HG03354 (cell line): Measurements from ENCODE around the gene APEH.
"Not testable (repeated sequence)": the region's sequence is repeated elsewhere in the genome, so short reads cannot be mapped to it uniquely, and the experiment has no call there.

ENCODE experiments used
- ATAC-seq: cut with Tn5 transposase; IDR thresholded peaks from one replicate; pipeline ENCODE4 v1.9.1; 2021; ENCODE audit warnings: mild to moderate bottlenecking; ENCODE audit not compliant: unreplicated experiment, poor library complexity, severe bottlenecking

APEH gene

GRCh38 chr3:49687424-49687795 lies 13.3 kb downstream of the APEH start:
- ATAC-seq = not testable (repeated sequence)

GRCh38 chr3:49688338-49689045 lies 14.3 kb downstream of the APEH start:
- ATAC-seq = peak; percentile 12

DNA sequence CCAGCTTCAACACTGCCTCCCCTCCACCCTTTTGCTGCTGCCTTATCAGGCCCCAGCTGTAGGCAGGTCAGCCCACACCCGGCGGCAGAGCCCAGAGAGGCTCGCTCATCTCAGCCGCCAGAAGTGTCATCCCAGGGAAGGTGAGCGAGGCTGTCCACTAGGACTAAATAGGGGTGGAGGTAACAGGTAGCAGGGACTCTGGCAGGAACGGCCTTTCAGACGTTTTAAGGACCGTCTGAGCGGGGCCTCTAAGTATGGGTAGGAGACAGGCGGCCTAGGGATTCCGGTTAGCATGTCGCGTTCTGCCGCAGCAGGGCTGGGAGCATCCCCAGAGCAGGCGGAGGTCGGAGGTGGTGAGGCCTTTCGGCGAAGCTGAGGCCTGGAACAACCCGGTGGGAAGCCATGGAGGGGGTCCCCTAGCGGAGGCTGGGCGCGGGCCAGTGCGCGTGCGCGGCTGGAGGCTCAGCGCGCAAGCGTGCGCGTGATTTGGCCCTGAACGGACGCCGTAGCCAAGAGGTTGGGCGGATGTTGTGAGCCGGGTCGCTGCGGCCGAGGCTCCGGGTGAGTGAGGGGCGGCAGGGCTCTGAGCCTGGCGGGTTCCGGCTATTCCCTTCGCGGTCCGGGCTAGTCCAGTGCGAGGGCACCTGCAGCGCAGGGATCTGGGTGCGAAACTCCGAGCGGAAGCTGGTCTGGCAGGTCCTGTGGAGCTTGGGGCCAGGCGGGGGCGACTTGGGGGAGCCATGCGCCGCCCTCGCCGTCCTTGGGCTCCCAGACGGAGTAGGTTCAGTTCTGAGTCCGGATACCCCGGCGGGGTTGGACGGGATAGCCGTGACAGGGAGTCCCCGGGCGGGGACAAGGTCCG lies 15.1 kb downstream of the APEH start, which contains the start of the genes MST1 and RNF123:
TSS of gene MST1 (minus strand) at position 429 of the 862 bp plus-strand sequence. CDS start 783 bp downstream, outside the sequence.
TSS of gene RNF123 (plus strand) at position 512 of the 862 bp plus-strand sequence. CDS start 1,609 bp downstream, outside the sequence.
- ATAC-seq = peak; percentile 64

DNA sequence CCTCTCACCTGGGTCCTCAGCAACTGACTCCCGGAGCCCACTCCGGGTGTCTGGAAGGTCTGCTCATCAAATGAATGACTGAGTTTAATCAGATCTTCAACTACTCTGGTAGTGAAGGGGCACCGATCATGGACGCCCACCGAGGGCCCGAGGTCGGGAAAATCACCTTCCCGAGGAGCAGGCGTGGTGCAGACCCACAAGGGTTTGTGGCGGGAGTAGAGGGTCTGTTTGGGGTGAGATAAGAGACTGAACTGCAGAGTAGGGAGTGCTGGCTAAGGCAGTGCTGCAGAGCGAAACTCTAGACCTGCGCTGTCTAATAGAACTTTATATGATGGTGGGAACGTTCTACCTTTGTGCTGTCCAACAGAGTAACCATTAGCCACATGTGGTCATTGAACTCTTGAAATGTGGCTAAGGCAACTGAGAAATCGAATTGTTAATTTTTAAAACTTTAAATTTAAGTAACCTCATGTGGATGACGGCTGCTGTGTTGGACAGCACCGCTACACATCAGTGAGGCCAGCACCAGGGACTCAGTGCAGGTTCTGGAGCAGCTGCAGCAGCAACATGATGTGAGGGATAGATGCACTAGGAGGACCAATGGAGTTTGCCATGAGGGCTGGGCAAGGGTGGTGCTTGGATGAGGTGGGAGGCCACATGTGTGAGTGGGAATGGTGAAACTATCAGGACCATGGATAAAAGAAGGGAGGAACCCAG lies 15.9 kb downstream of the APEH start:
- not testable (repeated sequence) for ATAC-seq

DNA sequence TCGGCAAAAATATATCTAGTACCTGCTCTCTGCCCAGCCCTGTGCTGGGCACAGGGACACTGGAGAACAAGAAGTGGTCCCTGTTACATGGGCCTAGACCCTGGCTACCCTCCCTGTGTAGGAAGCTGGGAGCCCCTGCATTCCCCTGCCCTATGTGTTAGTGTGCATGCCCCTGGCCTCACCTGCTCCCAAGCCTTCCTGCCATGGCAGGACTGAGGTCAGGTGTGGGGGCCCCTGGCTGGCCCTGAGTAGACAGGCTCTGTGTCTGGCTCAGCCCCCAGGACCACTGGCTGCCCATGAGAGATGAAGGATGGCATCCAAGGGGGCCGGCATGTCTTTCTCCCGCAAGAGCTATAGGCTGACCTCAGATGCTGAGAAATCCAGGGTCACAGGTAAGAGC lies 16.7 kb downstream of the APEH start:
- ATAC-seq = not testable (repeated sequence)

DNA sequence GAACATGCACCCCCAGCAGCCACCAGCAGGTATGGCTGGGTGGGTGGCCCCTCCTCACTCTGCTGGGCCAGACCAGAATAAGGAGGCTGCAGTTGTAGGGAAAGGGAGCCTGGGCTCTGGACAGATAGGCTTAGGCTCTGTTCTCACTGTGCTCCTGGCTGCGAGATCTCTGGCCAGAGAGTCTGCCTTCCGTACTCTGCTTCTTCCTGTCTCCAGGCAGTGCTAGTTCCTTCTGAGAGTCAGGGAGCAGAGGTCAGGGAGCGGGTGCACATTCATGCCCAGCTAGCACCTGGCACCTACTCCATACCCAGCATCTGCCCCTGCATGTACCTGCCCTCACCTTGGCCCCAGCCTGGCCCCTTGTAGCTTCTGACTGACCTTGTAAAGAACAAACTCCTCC lies 17.3 kb downstream of the APEH start:
- not testable (repeated sequence) for ATAC-seq

DNA sequence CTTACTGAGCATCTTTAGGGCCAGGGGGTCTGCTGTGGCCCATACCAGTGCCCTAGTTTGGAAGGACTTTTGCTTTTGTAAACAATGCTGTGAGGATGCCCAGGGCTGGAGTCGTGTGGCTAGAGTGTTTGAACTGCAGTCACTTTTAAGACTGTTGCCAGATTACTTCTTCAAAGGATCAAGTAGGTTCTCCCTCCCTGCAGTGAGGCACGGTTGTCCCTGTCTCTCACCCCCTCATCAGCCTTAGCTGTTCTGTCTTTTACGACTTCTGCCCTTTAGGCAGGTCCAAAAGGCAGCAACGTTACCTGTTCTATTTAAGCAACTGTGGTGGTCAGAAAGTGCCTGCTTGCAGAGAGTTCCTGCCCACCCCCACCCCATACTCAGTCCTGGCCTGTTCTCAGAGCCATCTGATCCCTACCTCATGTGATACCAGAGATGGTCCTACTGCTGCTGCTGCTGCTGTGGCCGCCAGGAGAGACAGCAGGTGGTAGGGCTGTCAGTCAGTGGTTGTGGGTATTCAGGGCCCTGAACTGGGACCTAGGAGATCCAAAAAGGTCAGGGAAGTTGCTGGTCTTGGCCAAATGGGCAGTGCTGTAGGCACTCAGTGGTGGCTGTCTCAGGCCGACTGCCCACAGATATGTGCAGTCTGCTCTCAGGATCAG lies 20.4 kb downstream of the APEH start:
- ATAC-seq = not testable (repeated sequence)

DNA sequence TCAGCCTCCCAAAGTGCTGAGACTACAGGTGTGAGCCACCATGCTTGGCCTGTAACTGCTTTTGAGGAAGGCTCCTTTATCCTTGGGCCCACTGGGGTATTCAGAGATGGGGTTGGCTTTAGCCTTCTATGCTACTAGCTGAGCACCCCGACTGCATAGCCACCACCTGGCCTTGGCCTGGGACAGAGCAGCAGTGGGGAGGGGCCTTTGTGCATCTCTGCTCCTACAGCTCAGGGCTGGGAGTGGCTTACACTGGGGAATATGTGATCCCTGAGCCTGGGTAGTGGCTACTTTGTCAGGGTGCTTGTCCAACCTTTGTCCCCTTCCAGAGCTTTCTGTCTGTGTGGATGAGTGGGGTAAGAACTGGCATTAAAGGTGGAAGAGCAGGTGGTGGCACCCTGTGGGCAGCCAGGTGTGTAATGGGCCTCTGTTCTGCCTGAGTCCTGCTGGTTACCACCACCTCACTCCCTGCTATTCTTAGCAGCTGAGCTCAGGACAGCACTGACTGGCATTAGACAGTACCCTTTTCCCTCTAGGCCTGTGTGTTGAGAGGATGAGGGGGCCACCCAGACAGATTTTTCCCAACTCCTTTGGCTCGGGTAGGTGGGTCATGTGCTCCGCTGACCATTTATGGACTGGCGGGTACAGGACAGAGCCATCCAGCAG lies 21.3 kb downstream of the APEH start:
- ATAC-seq = not testable (repeated sequence)

GRCh38 chr3:49699281-49699979 lies 25.3 kb downstream of the APEH start:
- no peak for ATAC-seq

- no peak for ATAC-seq
Observed at GRCh38 chr3:49700014-49700413, 25.9 kb downstream of the APEH start.

- no peak for ATAC-seq
Observed at GRCh38 chr3:49700453-49701128, 26.4 kb downstream of the APEH start.

GRCh38 chr3:49701388-49702077 lies 27.4 kb downstream of the APEH start:
- ATAC-seq = no peak

DNA sequence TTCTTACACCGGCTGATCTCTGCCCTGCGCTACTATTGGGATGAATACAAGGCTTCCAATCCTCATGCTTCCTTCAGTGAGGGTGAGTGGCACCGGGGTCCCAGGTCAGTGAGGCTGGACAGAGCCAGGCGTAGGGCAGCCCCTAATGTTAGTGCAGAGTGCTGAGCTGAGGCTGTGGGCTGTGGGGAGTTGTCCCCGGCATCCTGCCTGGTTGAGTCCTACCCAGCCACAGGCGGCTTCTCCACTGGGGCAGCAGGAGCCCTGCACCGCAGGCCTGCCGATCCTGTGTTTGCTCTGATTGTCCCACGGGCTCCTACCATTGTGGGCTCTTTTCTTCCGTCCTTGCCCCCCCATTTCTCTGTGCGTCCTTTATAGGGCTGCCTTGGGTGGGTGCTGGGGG lies 28.5 kb downstream of the APEH start:
- ATAC-seq = no peak

DNA sequence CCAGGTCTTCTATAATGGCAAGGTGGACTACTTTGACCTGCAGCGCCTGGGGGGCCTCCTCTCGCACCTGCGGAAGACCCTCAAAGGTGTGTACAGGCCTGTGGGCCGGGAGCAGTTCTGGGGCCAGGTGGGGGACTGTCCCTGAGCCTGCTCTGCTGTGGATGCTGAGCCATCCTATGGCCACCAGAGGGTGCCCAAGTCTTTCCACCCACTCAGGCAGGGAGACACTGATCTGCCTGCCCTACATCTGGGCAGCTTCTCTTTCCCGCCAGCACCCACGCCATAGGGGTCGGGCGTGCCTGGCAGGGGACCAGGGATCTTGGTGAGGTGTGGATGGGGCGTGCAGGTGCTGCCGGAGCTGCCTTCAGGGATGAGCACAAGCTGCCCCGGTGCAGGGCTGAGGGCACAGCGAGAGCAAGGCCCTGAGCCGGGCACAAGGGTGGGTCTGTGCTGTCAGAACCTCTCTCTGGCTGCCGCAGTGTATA lies 29.3 kb downstream of the APEH start:
- ATAC-seq = peak; percentile 67

DNA sequence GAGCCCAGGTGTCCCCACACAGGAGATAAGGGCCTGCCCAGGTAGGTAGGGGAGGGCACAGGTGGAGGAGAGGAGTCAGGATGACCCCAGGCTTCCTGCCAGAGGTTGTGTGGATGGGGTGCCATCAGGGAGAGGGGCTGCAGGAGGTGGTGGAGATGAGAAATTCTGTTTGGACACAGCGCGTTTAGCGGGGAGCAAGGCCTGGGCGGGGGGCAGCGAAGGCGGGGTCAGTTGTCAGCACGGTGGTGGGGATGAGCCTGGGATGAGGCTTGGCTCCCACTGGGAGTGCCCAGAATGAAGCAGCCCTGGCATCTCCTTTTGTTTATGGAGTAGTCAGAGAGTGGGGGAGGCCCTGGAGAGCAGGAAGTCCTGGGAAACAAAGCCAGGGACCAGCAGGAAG lies 29.8 kb downstream of the APEH start:
- no peak for ATAC-seq

DNA sequence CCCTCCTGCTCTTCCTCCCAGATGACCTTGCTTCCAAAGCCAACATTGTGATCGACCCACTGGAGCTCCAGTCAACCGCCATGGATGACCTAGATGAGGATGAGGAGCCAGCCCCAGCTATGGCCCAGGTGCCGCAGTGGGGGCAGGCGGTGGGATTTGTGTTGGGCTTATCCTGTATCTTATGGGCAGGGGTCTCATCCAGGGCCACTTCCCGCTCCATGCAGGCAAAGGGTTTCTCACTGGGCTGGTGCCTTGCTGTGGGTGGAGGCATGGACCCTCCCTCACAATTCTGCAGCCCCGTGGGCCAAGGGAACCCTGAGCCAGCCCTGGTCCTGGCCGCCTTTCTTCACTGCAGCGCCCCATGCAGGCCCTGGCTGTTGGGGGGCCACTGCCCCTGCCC lies 30.5 kb downstream of the APEH start:
- no peak for ATAC-seq

DNA sequence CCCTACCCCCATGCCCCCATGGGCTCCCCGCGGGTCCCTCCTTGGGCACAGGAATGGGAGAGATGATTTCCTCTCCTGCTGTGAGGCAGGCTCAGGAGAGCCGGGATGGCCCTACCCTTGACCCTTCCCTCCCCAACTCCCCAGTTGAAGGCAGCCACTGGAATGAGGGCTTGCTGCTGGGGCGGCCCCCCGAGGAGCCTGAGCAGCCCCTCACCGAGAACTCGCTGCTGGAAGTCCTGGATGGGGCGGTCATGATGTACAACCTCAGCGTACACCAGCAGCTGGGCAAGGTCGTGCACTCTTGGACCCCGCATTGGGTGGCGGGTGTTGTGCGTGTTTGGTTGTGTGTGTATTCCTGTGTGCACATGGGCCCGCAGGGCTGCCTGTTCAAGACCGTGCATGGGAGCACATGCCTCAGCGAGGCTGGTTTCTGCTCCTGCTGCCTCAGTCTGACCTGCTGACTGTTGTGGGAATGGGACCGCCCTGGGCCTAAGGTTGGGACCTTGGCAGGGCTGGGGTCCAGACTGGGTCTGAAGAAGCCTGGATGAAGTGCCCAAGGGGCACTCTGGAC lies 31.3 kb downstream of the APEH start:
- ATAC-seq = no peak
